Measurements from ENCODE around the gene ZNF385A.

GRCh38 chr12:54368025-54368708 lies 16.4 kb downstream of the ZNF385A start:
- TF ChIP-seq YY1 (IDR thresholded peaks at IDR 0.05; ENCODE audit: insufficient read depth, insufficient read length) (no peak), ZNF274 (IDR thresholded peaks at IDR 0.05; ENCODE audit: low read depth, low read length) (no peak)

Data from NT2/D1 (cell line).